HG02759 (cell line): ENCODE results near the gene DIRAS3.
"Not testable (repeated sequence)": the region's sequence is repeated elsewhere in the genome, so short reads cannot be mapped to it uniquely, and the experiment has no call there.

Source experiments
- ATAC-seq: cut with Tn5 transposase; IDR thresholded peaks from one replicate; pipeline ENCODE4 v1.9.1; 2021; ENCODE audit warnings: mild to moderate bottlenecking, moderate library complexity; ENCODE audit not compliant: unreplicated experiment

DIRAS3 gene

DNA sequence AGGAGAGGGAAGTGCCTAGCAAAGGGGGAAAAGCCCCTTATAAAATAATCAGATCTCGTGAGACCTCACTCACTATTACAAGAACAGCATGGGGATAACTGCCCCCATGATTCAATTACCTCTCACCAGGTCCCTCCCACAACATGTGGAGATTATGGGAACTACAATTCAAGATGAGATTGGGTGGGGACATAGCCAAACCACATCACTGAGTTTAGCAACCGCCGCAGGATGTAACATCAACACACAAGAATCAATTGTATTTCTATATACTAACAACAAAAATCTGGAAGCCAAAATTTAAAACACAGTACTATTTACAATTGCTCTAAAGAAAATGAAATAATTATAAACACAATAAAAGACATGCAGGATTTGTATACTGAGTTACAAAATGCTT, 21.9 kb downstream of the DIRAS3 start:
- ATAC-seq, result no peak

DNA sequence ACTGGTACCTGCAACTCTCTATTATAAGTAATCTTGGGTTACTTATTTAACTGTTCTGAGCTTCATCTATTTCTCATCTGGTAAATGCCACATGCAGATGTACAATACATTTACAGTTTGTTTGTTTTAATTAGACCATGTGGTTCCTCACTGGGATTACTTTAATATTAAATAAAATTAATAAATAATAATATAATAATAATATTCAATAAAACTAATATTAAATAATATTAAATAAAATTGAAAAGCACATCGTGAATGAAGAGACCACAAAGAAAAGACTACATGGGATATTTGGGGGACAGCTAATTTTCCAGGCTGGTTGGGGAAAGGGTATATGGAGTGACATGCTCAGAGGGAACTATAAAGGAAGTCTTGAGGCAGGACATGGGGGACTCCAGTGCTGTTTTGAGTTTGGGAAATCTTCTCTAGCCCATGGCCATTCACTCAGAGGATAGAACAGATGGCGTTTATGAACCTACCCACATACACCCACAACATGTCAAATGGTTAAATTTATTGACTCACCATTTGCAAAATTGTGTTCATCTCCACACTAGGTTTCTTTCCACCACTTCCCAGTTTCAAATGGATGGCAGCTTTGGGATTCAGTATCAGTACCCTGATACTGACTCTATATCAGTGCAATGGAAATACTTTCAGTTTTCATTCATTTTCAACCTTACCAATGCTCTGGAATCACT, 25.6 kb downstream of the DIRAS3 start:
- ATAC-seq, result no peak

DNA sequence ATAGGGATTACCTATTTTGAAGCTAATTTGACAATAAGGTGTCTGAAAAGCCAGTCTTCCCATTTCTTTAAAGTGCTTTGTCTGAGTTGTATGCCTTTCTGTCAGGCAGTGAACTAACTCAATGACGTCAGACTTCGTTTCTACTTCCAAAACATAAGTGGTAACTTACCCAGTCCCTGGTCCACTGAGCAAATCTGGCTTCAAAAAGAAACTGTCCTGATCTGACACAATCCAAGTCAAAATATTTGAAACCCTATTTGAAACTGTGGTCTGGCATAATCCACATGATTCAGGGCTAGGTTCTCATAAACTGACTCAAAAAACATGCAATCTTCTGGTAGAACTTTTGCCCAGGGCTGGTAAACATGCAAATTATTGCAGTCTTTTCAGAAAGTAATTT, 34.0 kb downstream of the DIRAS3 start:
- no peak for ATAC-seq

DNA sequence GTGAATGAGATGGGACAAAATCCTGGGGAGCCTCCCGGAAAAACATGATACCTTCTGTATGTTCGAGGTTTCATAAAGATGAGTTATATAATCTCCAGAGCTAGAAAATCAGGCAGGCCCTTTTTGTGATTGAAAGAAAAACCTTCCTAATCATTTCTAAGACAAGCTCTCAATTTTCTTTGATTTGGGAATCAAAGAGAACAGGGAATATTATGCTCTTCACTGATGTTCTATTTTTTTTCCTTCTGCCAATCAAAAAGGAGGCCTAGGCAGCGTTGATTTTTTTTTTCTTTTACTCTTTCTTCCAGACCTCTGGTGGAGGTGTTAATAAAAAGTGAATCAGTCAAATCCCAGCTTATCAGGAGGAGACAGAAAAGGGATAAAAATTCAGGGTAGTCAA, 34.5 kb downstream of the DIRAS3 start:
- ATAC-seq, result no peak

DNA sequence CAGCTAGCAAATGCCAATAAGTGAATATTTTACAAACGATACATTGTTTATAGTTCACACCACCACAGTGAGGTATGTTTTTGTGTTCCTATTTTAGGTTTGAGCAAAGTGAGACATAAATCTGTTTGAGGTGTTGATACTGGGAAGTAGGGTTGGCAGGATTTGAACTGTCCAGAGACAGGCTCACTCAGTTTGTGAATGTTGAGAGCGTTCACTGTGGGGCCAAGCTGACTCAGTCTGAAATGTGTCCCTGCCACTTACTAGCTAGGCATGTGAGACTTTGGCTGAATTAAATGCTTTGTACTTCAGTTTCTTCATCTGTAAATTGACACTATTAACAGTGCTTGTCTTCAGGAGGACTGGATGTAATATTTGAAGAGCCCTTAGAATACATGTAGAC, 35.1 kb downstream of the DIRAS3 start:
- no peak for ATAC-seq

DNA sequence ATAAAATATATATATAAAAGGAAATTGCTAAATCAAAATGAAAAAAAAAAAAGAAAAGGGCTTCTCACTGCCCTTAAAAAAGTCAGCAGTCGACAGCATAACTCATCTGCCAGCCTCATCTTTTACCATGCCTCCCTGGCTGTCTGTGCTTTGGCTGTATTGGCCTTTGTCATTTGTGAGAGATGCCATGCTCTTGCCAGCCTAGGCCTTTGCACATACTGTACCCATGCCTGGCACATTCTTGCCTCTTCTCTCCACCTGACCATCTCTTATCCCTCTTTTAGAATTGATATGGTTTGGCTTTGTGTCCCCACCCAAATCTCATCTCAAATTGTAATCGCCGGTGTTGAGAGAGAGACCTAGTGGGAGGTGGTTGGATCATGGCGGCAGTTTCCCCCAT, 37.1 kb downstream of the DIRAS3 start:
- ATAC-seq, result no peak

DNA sequence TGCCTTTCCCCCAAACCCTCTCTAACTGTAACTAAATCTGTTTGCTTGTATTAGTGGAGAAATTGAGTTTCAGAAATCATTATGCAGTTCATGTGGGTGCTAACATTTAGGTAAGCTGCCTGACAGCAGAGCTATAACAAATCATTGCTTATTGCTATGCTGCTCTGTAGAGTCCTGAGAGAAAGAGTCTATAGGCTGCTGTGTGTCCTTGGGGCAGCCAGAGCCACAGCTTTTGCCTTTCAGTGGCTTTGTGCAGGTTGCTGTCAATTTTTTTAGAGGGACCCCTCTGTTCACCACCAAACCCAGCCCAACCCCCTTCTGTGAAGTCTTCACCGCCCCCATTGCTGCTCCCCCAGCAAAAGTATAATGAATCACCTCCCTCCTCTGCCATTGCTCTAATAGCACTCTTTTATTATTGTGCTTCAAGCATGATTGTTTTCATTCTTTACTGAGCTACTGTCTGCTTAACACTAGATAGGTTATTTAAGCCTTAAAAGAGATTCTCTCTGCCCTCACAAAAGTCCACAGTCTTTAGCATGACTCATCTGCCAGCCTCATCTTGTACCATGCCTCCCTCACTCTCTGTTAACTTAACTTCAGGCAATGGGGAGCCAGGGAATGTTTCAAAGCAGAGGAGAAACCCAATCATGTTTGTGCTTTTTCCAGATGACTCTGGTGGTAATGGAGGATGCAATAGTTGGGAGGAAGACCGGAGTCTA, 38.6 kb downstream of the DIRAS3 start:
- no peak for ATAC-seq

DNA sequence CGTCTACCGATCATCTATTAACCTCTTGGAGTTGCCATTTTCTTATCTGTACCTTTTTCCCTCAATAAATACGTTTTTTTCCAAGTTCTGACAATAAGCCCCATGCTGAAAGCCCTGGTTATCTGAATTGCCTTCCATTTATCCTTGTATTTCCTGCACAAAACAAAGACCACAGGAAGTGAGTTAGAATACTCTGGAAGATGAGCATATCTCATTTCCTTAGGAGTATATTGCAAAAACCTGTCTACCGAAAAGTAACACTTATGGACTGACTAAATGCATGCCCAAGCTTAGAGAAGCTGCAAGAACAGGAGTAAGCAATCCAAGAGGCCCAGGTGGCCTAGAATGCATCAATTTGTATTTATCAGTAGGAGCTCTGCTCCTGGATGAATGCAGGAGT, 39.9 kb downstream of the DIRAS3 start:
- ATAC-seq, result no peak

DNA sequence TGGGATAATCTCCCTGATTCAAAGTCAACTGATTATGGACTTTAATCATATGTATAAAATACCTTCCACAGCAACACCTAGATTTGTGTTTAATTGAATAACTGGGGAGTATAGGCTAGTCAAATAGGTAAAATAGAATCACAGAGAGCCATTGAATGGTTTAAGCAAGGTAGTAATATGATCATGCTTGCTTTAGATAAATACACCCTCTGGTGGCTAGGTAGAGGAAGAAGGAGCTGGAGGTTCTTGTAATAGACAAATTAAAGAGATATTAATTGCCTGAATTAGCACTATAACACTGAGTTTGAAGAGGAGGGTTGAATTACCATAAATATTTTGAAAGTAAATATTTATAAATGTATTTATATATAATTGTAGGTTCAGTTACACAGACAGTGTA, 40.3 kb downstream of the DIRAS3 start:
- no peak for ATAC-seq

DNA sequence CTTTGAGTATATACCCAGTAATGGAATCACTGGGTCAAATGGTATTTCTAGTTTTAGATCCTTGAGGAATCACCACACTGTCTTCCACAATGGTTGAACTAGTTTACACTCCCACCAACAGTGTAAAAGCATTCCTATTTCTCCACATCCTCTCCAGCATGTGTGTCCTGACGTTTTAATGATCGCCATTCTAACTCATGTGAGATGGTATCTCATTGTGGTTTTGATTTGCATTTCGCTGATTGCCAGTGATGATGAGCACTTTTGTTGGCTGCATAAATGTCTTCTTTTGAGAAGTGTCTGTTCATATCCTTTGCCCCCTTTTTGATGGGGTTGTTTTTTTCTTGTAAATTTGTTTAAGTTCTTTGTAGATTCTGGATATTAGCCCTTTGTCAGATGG, 46.8 kb downstream of the DIRAS3 start:
- ATAC-seq, result not testable (repeated sequence)

DNA sequence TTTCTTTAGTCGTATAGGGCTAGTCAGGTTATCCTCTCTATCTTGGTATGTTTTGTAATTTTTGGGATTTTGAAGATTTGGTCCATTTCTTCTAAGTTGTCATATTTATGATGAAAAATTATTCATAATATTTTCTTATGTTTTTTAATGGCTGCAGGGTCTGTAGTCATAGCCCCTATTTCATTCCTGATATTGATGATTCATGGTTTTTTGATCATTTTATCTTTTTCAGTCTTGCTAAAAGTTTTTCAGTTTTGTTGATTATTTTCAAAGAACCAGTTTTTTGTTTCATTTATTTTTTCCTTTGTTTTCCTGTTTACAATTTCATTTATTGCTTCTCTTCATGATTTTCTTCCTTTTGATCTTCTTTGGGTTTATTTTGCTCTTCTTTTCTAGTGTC, 50.2 kb downstream of the DIRAS3 start:
- no peak for ATAC-seq

DNA sequence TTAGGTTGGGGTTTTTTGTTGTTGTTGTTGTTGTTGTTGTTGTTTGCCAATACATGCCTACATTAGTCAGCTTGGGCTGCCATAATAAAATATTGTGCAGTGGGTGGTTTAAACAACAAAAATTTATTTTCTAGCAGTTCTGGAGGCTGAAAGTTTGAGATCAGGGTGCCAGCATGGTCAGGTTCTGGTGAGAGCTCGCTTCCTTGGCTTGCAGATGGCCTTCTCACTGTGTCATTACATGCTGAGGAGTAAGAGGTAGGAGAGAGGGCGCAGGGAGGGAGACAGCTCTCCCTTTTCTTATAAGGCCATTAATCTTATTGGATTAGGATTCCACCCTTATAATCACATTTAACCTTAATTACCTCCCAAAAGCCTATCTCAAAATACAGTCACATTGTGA, 52.7 kb downstream of the DIRAS3 start:
- no peak for ATAC-seq
